Upper lobe of right lung (tissue), 1 donor: ENCODE results near the gene CFAP73. TPM values are rescaled to one million over a fixed set of nuclear protein-coding genes. Genes with fewer than 3 reads are reported as not detected.

Source experiments
- ATAC-seq: fragments of 200-7000 bp; cut with Tn5 transposase; one replicate; pipeline ENCODE4 v1.9.1; 2020; ENCODE audit warnings: mild to moderate bottlenecking, moderate library complexity
- DNase-seq: peaks from one replicate; pipeline ENCODE4 v3.0.0-alpha.2; 2020
- H3K27ac ChIP-seq: fragments of 200-600 bp; one replicate; pipeline ENCODE4 v1.8.0; 2022
- H3K27me3 ChIP-seq: fragments of 200-600 bp; one replicate; pipeline ENCODE4 v1.8.0; 2022; ENCODE audit warnings: mild to moderate bottlenecking
- H3K36me3 ChIP-seq: fragments of 200-600 bp; one replicate; pipeline ENCODE4 v1.8.0; 2022
- H3K4me1 ChIP-seq: fragments of 200-600 bp; one replicate; pipeline ENCODE4 v1.8.0; 2022
- H3K4me3 ChIP-seq: fragments of 200-600 bp; one replicate; pipeline ENCODE4 v1.8.0; 2022; ENCODE audit warnings: mild to moderate bottlenecking
- H3K9me3 ChIP-seq: fragments of 200-600 bp; one replicate; pipeline ENCODE4 v1.8.0; 2022
- CTCF ChIP-seq: fragments of 200-600 bp; IDR thresholded peaks from one replicate; pipeline ENCODE4 v1.8.0; 2022; ENCODE audit warnings: antibody characterized with exemption
- intact Hi-C: fragments of 100-400 bp; cut with DNase I; formaldehyde crosslinking; loops from one replicate; pipeline ENCODE4 v1.11.0; 2022
- total RNA-seq: library from RNA; stranded (reverse); fragmentation: NEBNext Ultra II Directional; extraction: Animal tissue kit (Norgen Biotek cat#: 25700); gene quantifications from one replicate; pipeline ENCODE4 v1.2.1, GENCODE V29; 2021
- donor health status: DM: no; HTN: yes; CAD: no; lungs with severe emphysema.

Gene CFAP73
- total RNA-seq, 1 donor from 2014 or later, result not detected

GRCh38 chr12:113186666-113187325 is 37.3 kb downstream of the CFAP73 start:
- Histone ChIP-seq H3K36me3 (peaks cover 15% of the 10 kb centered on the region), H3K9me3 (no peaks in the 10 kb centered on the region), H3K4me1 (peaks cover 22% of the 10 kb centered on the region), H3K4me3 (no peak overlapping the region), H3K27me3 (no peaks in the 10 kb centered on the region), H3K27ac (no peak overlapping the region)
- intact Hi-C loops, result no loop called here
- no peak for TF ChIP-seq CTCF
- DNase-seq (no peak), ATAC-seq (no peak)

- ATAC-seq, result peak; percentile 2
- Histone ChIP-seq H3K36me3 (peaks cover 20% of the 10 kb centered on the region), H3K9me3 (no peaks in the 10 kb centered on the region), H3K27ac (no peak overlapping the region), H3K4me3 (no peak overlapping the region), H3K27me3 (no peaks in the 10 kb centered on the region), H3K4me1 (peaks cover 19% of the 10 kb centered on the region)
- TF ChIP-seq CTCF, result no peak
- intact Hi-C loops, result no loop called here
- DNase-seq, result no peak
Observed at GRCh38 chr12:113189361-113189760, 39.8 kb downstream of the CFAP73 start.

GRCh38 chr12:113190761-113191160 is 41.2 kb downstream of the CFAP73 start:
- H3K4me1 ChIP-seq, result peaks cover 19% of the 10 kb centered on the region
- intact Hi-C loops, result loop anchor here (10.0 kb wide), 1 partner anchor 234 kb away; the partner anchor contains the start of gene SDSL
- ATAC-seq, result no peak
- H3K27me3 ChIP-seq, result no peaks in the 10 kb centered on the region
- no peak overlapping the region for H3K27ac ChIP-seq
- no peaks in the 10 kb centered on the region for H3K9me3 ChIP-seq
- peaks cover 20% of the 10 kb centered on the region for H3K36me3 ChIP-seq
- TF ChIP-seq CTCF, result no peak
- DNase-seq, result no peak
- no peak overlapping the region for H3K4me3 ChIP-seq

GRCh38 chr12:113191227-113191626 is 41.7 kb downstream of the CFAP73 start:
- Histone ChIP-seq H3K27me3 (no peaks in the 10 kb centered on the region), H3K4me1 (peaks cover 17% of the 10 kb centered on the region), H3K27ac (no peak overlapping the region), H3K4me3 (no peak overlapping the region), H3K9me3 (no peaks in the 10 kb centered on the region), H3K36me3 (peaks cover 20% of the 10 kb centered on the region)
- DNase-seq (no peak), ATAC-seq (no peak)
- TF ChIP-seq CTCF, result no peak
- intact Hi-C loops, result loop anchor here (10.0 kb wide), 1 partner anchor 234 kb away; the partner anchor contains the start of gene SDSL

- no peak overlapping the region for H3K27ac ChIP-seq
- intact Hi-C loops, result loop anchor here (10.0 kb wide), 1 partner anchor 230 kb away; the partner anchor contains the start of gene SDSL
- no peaks in the 10 kb centered on the region for H3K9me3 ChIP-seq
- peaks cover 6% of the 10 kb centered on the region for H3K4me1 ChIP-seq
- DNase-seq (no peak), ATAC-seq (no peak)
- peaks cover 20% of the 10 kb centered on the region for H3K36me3 ChIP-seq
- no peak for TF ChIP-seq CTCF
- H3K4me3 ChIP-seq, result no peak overlapping the region
- no peaks in the 10 kb centered on the region for H3K27me3 ChIP-seq
Observed at GRCh38 chr12:113194971-113195391, 45.5 kb downstream of the CFAP73 start.
